NB4 (cell line): ENCODE results near the gene HBE1.

ENCODE experiments used
- MYC ChIP-seq: IDR thresholded peaks from 2 replicates; pipeline ENCODE4 v1.6.1; 2011; ENCODE audit warnings: low read depth, low read length
- POLR2A ChIP-seq: IDR thresholded peaks from 2 replicates; pipeline ENCODE4 v1.6.1; 2011; ENCODE audit warnings: mild to moderate bottlenecking; ENCODE audit not compliant: insufficient read length; ENCODE audit errors: extremely low read depth
- TF ChIP-seq, protein P1 (sequence below): IDR thresholded peaks from one replicate; pipeline ENCODE4 v1.5.1; 2012; ENCODE audit warnings: low read depth, low read length

DNA sequence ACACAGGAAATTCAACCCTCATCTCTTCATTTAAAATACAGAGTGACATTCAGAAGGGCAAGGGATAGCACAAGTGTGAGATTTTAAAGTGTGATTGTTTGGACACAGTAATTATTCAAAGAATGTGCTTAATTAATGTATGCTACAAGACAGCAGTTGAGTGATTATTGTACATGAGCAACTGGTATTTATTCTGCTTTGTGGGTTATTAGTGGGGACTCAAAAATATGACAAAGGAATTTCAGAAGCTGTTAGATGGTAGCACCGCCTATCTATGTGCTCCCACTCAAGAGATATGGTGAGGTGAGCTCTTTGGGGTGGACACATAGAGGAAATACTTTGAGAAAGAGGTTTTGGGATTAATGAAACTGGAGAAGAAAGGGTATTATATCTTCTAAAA lies 29.7 kb downstream of the HBE1 start:
- TF ChIP-seq POLR2A (no peak), MYC (no peak)
- TF ChIP-seq, protein P1, sequence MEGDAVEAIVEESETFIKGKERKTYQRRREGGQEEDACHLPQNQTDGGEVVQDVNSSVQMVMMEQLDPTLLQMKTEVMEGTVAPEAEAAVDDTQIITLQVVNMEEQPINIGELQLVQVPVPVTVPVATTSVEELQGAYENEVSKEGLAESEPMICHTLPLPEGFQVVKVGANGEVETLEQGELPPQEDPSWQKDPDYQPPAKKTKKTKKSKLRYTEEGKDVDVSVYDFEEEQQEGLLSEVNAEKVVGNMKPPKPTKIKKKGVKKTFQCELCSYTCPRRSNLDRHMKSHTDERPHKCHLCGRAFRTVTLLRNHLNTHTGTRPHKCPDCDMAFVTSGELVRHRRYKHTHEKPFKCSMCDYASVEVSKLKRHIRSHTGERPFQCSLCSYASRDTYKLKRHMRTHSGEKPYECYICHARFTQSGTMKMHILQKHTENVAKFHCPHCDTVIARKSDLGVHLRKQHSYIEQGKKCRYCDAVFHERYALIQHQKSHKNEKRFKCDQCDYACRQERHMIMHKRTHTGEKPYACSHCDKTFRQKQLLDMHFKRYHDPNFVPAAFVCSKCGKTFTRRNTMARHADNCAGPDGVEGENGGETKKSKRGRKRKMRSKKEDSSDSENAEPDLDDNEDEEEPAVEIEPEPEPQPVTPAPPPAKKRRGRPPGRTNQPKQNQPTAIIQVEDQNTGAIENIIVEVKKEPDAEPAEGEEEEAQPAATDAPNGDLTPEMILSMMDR: no peak
